Liver (tissue), 9 donors: Measurements from ENCODE around the gene HDHD3. TPM values are rescaled to one million over a fixed set of nuclear protein-coding genes. Genes with fewer than 3 reads are reported as not detected.

Experiments used
- DNase-seq: peaks from one replicate; pipeline ENCODE4 v3.0.0-alpha.2; 2017; ENCODE audit warnings: low spot score
- H3K27ac ChIP-seq, 2 donors: one replicate each; pipeline ENCODE4 v1.7.0; 2013; ENCODE audit warnings: inconsistent platforms in 2 of 2, low read length in 2 of 2, control low read depth in 1 of 2, low read depth in 1 of 2, mild to moderate bottlenecking in 1 of 2
- H3K27me3 ChIP-seq, 4 donors: one replicate each; pipeline versions ENCODE4 v1.6.1 to v1.7.0; 2013; ENCODE audit warnings: low read length in 3 of 4, inconsistent platforms in 1 of 4, mild to moderate bottlenecking in 1 of 4, moderate library complexity in 1 of 4; ENCODE audit not compliant: control insufficient read depth in 4 of 4, insufficient read depth in 4 of 4
- H3K36me3 ChIP-seq, 4 donors: one replicate each; pipeline versions ENCODE4 v1.6.1 to v1.7.0; 2013; ENCODE audit warnings: low read length in 3 of 4, mild to moderate bottlenecking in 3 of 4, low read depth in 1 of 4, moderate library complexity in 1 of 4; ENCODE audit not compliant: control insufficient read depth in 4 of 4, insufficient read depth in 3 of 4
- H3K4me1 ChIP-seq, 4 donors: one replicate each; pipeline versions ENCODE4 v1.6.1 to v1.7.0; 2013; ENCODE audit warnings: low read length in 3 of 4, mild to moderate bottlenecking in 3 of 4, moderate library complexity in 1 of 4; ENCODE audit not compliant: control insufficient read depth in 4 of 4, insufficient read depth in 4 of 4
- H3K4me3 ChIP-seq, 3 donors: one replicate each; pipeline versions ENCODE4 v1.6.1 to v1.7.0; 2013; ENCODE audit warnings: low read length in 3 of 3, control low read depth in 1 of 3, low read depth in 1 of 3, mild to moderate bottlenecking in 1 of 3
- H3K9ac ChIP-seq, 2 donors: one replicate each; pipeline ENCODE4 v1.7.0; 2013; ENCODE audit warnings: low read length in 2 of 2, mild to moderate bottlenecking in 2 of 2, moderate library complexity in 2 of 2, control low read depth in 1 of 2, low read depth in 1 of 2
- H3K9me3 ChIP-seq, 4 donors: one replicate each; pipeline versions ENCODE4 v1.6.1 to v1.7.0; 2013; ENCODE audit warnings: low read length in 3 of 4; ENCODE audit not compliant: control insufficient read depth in 4 of 4
- ATF3 ChIP-seq: IDR thresholded peaks from 2 replicates; pipeline ENCODE4 v1.6.1; 2016; ENCODE audit warnings: antibody characterized with exemption
- EGR1 ChIP-seq, 2 donors: IDR thresholded peaks; 2 replicates each; pipeline ENCODE4 v1.6.1; 2016 to 2018; ENCODE audit warnings: antibody characterized with exemption in 2 of 2, low read depth in 2 of 2
- FOXA1 ChIP-seq: IDR thresholded peaks from 2 replicates; pipeline ENCODE4 v1.6.1; 2016; ENCODE audit warnings: antibody characterized with exemption
- FOXA2 ChIP-seq: IDR thresholded peaks from 2 replicates; pipeline ENCODE4 v1.6.1; 2016; ENCODE audit warnings: antibody characterized with exemption
- GABPA ChIP-seq, 2 donors: IDR thresholded peaks in 1 of 2; conservative IDR thresholded peaks in 1 of 2; 2 replicates each; pipeline ENCODE4 v1.6.1; 2016; ENCODE audit warnings: antibody characterized with exemption in 2 of 2, mild to moderate bottlenecking in 1 of 2, moderate library complexity in 1 of 2
- HNF4A ChIP-seq, 2 donors: conservative IDR thresholded peaks; 2 replicates each; pipeline ENCODE4 v1.6.1; 2016; ENCODE audit warnings: antibody characterized with exemption in 2 of 2, mild to moderate bottlenecking in 2 of 2
- HNF4G ChIP-seq: IDR thresholded peaks from 2 replicates; pipeline ENCODE4 v1.6.1; 2016; ENCODE audit warnings: antibody characterized with exemption
- JUND ChIP-seq, 2 donors: IDR thresholded peaks; 2 replicates each; pipeline ENCODE4 v1.6.1; 2016; ENCODE audit warnings: antibody characterized with exemption in 2 of 2
- MAX ChIP-seq: IDR thresholded peaks from 2 replicates; pipeline ENCODE4 v1.6.1; 2016; ENCODE audit warnings: antibody characterized with exemption
- NR2F2 ChIP-seq: IDR thresholded peaks from 2 replicates; pipeline ENCODE4 v1.6.1; 2016; ENCODE audit warnings: antibody characterized with exemption
- RAD21 ChIP-seq, 2 donors: IDR thresholded peaks; 2 replicates each; pipeline ENCODE4 v1.6.1; 2016; ENCODE audit warnings: antibody characterized with exemption in 2 of 2, mild to moderate bottlenecking in 2 of 2
- REST ChIP-seq: IDR thresholded peaks from 2 replicates; pipeline ENCODE4 v1.6.1; 2016; ENCODE audit warnings: antibody characterized with exemption, mild to moderate bottlenecking
- RXRA ChIP-seq, 2 donors: IDR thresholded peaks; 2 replicates each; pipeline ENCODE4 v1.6.1; 2017 to 2018; ENCODE audit warnings: antibody characterized with exemption in 2 of 2, mild to moderate bottlenecking in 1 of 2
- SP1 ChIP-seq: IDR thresholded peaks from 2 replicates; pipeline ENCODE4 v1.6.1; 2018; ENCODE audit warnings: antibody characterized with exemption, mild to moderate bottlenecking
- TAF1 ChIP-seq: conservative IDR thresholded peaks from 2 replicates; pipeline ENCODE4 v1.6.1; 2016; ENCODE audit warnings: antibody characterized with exemption, mild to moderate bottlenecking
- YY1 ChIP-seq: IDR thresholded peaks from 2 replicates; pipeline ENCODE4 v1.6.1; 2016; ENCODE audit warnings: antibody characterized with exemption, mild to moderate bottlenecking
- ZBTB33 ChIP-seq: IDR thresholded peaks from 2 replicates; pipeline ENCODE4 v1.6.1; 2016; ENCODE audit warnings: antibody characterized with exemption
- WGBS: extraction: QIAGEN DNeasy Blood & Tissue Kit; methylation state at CpG from one replicate; pipeline ENCODE4 v1.1.7; 2013; 5-methylcytosine and 5-hydroxymethylcytosine counted together
- polyA plus RNA-seq, 2 donors: library from polyadenylated mRNA; stranded (reverse) in 1 of 2; unstranded in 1 of 2; fragments of 200-250 nt in 1 of 2; fragments of >200 nt in 1 of 2; fragmentation: Nextera tagmentation in 1 of 2; extraction: Ambion mirVana in 1 of 2; gene quantifications; one replicate each; pipeline versions ENCODE4 v1.2.1 to v1.2.3, GENCODE V29; 2013 to 2015
- total RNA-seq, 2 donors: library from RNA; depleted of rRNA; stranded (reverse); fragments of >200 nt; gene quantifications; one replicate each; pipeline ENCODE4 v1.2.3, GENCODE V29; 2014
- TF ChIP-seq, protein P1 (sequence below): fragments of 150-350 bp; IDR thresholded peaks from 2 replicates; pipeline ENCODE4 v1.5.1; 2017; ENCODE audit warnings: improper control_type of control experiment, low read depth, low read length; ENCODE audit not compliant: missing input control
- donor health status: healthy.
- donor health status: healthy.
- donor health status: healthy.
- donor health status: healthy.
- donor health status: healthy.

HDHD3 gene
- total and polyA plus RNA-seq, 4 donors: 26.9 to 63.6 (median 61.0) TPM

DNA sequence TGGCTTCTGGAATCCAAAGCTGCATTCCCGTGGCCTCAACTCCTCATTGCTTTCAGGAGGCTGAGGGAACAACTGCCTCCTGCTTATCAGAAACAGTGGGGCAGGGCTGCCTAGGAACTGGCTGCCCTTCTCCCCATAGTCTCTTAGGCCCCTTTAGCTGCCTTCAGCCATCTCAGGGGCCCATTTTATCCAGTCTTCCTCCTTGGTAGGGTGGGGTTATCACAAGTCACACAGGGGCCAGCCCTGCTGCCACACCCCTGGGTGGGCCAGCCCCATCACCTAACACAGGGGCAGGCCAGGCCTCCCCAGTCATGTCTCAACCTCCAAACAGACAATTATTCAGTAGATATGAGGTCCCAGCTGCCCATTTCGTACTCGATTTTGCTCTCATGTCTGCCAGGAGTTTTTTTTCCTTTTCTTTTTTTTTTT is 20.4 kb upstream of the HDHD3 start (continued):
- no peak for TF ChIP-seq REST

- Histone ChIP-seq H3K9ac (no peak overlapping the region), H3K36me3 (peaks cover 3 to 27% (median 15%) of the 10 kb centered on the region in 4 donors), H3K27me3 (no peaks in the 10 kb centered on the region), H3K4me1 (peaks cover 20 to 90% (median 69%) of the 10 kb centered on the region in 4 donors), H3K9me3 (no peaks in the 10 kb centered on the region), H3K27ac (peak overlapping the region; percentile 68 to 82), H3K4me3 (peak overlapping the region in 1 of 3 donors; percentile 10)
- 75% methylated on average over 9 of the region's 9 CpGs for WGBS
- no peak for DNase-seq
- TF ChIP-seq FOXA1 (peak; percentile 68), JUND (IDR thresholded peaks at IDR 0.05) (peak; percentile 40 to 96), REST (peak; percentile 80), HNF4A (conservative IDR thresholded peaks at IDR 0.05) (peak; percentile 97 to 99), RAD21 (IDR thresholded peaks at IDR 0.05) (peak; percentile 47 to 54), MAX (peak; percentile 81), SP1 (peak; percentile 88), HNF4G (peak; percentile 89), EGR1 (IDR thresholded peaks at IDR 0.05; ENCODE audit: low read depth in 2 of 2) (peak in 1 of 2 donors; percentile 58), TAF1 (no peak), FOXA2 (peak; percentile 72), NR2F2 (no peak), ATF3 (peak; percentile 61), RXRA (IDR thresholded peaks at IDR 0.05) (peak; percentile 76 to 97), ZBTB33 (peak; percentile 73), YY1 (peak; percentile 64), GABPA (IDR thresholded peaks at IDR 0.05 in 1 of 2, conservative IDR thresholded peaks at IDR 0.05 in 1 of 2) (no peak)
- TF ChIP-seq, protein P1, sequence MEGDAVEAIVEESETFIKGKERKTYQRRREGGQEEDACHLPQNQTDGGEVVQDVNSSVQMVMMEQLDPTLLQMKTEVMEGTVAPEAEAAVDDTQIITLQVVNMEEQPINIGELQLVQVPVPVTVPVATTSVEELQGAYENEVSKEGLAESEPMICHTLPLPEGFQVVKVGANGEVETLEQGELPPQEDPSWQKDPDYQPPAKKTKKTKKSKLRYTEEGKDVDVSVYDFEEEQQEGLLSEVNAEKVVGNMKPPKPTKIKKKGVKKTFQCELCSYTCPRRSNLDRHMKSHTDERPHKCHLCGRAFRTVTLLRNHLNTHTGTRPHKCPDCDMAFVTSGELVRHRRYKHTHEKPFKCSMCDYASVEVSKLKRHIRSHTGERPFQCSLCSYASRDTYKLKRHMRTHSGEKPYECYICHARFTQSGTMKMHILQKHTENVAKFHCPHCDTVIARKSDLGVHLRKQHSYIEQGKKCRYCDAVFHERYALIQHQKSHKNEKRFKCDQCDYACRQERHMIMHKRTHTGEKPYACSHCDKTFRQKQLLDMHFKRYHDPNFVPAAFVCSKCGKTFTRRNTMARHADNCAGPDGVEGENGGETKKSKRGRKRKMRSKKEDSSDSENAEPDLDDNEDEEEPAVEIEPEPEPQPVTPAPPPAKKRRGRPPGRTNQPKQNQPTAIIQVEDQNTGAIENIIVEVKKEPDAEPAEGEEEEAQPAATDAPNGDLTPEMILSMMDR: no peak
These were observed 18.4 kb upstream of the HDHD3 start for GRCh38 chr9:113395000-113395861.
